ENCODE data around the gene DARS2. TPM values are rescaled to one million over a fixed set of nuclear protein-coding genes. Genes with fewer than 3 reads are reported as not detected.
"Not testable (repeated sequence)": the region's sequence is repeated elsewhere in the genome, so short reads cannot be mapped to it uniquely, and the experiment has no call there.

The DARS2 gene
- total RNA-seq, 1 donor: 15.6 TPM

- Histone ChIP-seq H3K4me1 (ENCODE audit: insufficient read depth, low read length) (peaks cover 4% of the 10 kb centered on the region), H4K20me1 (ENCODE audit: insufficient read depth, low read length) (peaks cover 12% of the 10 kb centered on the region), H3K4me3 (ENCODE audit: insufficient read depth, low read length) (no peak overlapping the region), H2AFZ (ENCODE audit: low read length) (no peak overlapping the region), H3K27me3 (ENCODE audit: insufficient read depth, low read length) (no peaks in the 10 kb centered on the region), H3K36me3 (ENCODE audit: insufficient read depth, low read length) (peaks cover 31% of the 10 kb centered on the region), H3K79me2 (ENCODE audit: insufficient read depth, low read length) (peaks cover 23% of the 10 kb centered on the region), H3K27ac (ENCODE audit: low read depth, low read length) (no peak overlapping the region), H3K9me3 (ENCODE audit: low read depth, low read length) (no peaks in the 10 kb centered on the region), H3K4me2 (ENCODE audit: insufficient read depth, low read length) (no peak overlapping the region)
- TF ChIP-seq, protein P1, sequence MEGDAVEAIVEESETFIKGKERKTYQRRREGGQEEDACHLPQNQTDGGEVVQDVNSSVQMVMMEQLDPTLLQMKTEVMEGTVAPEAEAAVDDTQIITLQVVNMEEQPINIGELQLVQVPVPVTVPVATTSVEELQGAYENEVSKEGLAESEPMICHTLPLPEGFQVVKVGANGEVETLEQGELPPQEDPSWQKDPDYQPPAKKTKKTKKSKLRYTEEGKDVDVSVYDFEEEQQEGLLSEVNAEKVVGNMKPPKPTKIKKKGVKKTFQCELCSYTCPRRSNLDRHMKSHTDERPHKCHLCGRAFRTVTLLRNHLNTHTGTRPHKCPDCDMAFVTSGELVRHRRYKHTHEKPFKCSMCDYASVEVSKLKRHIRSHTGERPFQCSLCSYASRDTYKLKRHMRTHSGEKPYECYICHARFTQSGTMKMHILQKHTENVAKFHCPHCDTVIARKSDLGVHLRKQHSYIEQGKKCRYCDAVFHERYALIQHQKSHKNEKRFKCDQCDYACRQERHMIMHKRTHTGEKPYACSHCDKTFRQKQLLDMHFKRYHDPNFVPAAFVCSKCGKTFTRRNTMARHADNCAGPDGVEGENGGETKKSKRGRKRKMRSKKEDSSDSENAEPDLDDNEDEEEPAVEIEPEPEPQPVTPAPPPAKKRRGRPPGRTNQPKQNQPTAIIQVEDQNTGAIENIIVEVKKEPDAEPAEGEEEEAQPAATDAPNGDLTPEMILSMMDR (IDR thresholded peaks at IDR 0.05; ENCODE audit: extremely low read depth, low read depth, low read length): no peak
- no peak for DNase-seq (ENCODE audit: insufficient read length, low spot score, missing footprints)
Observed at GRCh38 chr1:173871500-173871899, 47.0 kb downstream of the DARS2 start.

DNA sequence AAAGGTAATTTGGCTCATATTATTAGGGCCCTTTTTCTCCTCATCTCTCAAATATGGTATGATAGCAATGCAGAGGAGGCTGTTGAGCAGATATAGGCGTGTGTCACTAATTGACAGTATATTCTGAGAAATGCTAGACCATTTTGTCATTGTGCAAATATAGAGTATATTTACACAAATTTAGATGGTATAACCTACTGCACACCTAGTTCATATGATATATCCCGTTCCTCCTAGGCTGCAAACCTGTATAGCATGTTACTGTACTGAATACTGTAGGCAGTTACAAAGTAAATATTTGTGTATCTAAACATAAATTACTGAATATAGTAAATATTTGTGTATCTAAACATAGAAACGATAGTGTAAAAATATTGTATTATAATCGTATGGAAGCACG lies 52.3 kb downstream of the DARS2 start:
- H3K79me2 ChIP-seq (ENCODE audit: insufficient read depth, low read length): peaks cover 2% of the 10 kb centered on the region
- H3K9me3 ChIP-seq (ENCODE audit: low read depth, low read length): no peaks in the 10 kb centered on the region
- DNase-seq (ENCODE audit: insufficient read length, low spot score, missing footprints): no peak

DNA sequence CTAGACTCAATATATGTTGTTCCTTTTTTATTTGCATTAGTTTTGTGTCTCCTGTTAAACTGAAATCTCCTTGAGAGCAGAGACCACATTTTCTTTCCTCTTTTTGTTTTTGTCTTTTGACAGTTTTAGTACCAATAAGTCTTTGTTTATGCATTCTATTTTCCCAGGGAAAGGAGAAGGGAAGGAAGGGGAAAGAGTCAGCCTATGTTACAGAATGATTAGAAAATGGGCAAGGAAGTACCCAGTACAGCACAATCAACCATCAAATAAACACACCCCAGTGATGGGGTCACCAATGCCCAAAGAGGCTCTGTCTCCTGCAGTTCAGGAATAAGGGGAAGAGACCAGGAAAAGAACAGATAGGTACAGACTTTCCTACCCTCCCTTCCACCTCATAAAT lies 53.8 kb downstream of the DARS2 start:
- H3K4me2 ChIP-seq (ENCODE audit: insufficient read depth, low read length): no peak overlapping the region
- no peaks in the 10 kb centered on the region for H3K4me1 ChIP-seq (ENCODE audit: insufficient read depth, low read length)
- no peak for DNase-seq (ENCODE audit: insufficient read length, low spot score, missing footprints)
- TF ChIP-seq, protein P1 (IDR thresholded peaks at IDR 0.05; ENCODE audit: extremely low read depth, low read depth, low read length): no peak
- H2AFZ ChIP-seq (ENCODE audit: low read length): no peak overlapping the region
- no peak overlapping the region for H3K4me3 ChIP-seq (ENCODE audit: insufficient read depth, low read length)
- H3K79me2 ChIP-seq (ENCODE audit: insufficient read depth, low read length): no peaks in the 10 kb centered on the region
- H3K9me3 ChIP-seq (ENCODE audit: low read depth, low read length): no peaks in the 10 kb centered on the region
- H4K20me1 ChIP-seq (ENCODE audit: insufficient read depth, low read length): no peaks in the 10 kb centered on the region
- peaks cover 16% of the 10 kb centered on the region for H3K36me3 ChIP-seq (ENCODE audit: insufficient read depth, low read length)
- no peaks in the 10 kb centered on the region for H3K27me3 ChIP-seq (ENCODE audit: insufficient read depth, low read length)
- no peak overlapping the region for H3K27ac ChIP-seq (ENCODE audit: low read depth, low read length)

More for the DNA sequence above, 52.3 kb downstream of the DARS2 start:
- H3K4me1 ChIP-seq (ENCODE audit: insufficient read depth, low read length): no peaks in the 10 kb centered on the region
- no peak overlapping the region for H3K27ac ChIP-seq (ENCODE audit: low read depth, low read length)
- peaks cover 16% of the 10 kb centered on the region for H3K36me3 ChIP-seq (ENCODE audit: insufficient read depth, low read length)
- H2AFZ ChIP-seq (ENCODE audit: low read length): no peak overlapping the region
- no peak overlapping the region for H3K4me2 ChIP-seq (ENCODE audit: insufficient read depth, low read length)
- TF ChIP-seq, protein P1 (IDR thresholded peaks at IDR 0.05; ENCODE audit: extremely low read depth, low read depth, low read length): no peak
- H4K20me1 ChIP-seq (ENCODE audit: insufficient read depth, low read length): no peaks in the 10 kb centered on the region
- no peaks in the 10 kb centered on the region for H3K27me3 ChIP-seq (ENCODE audit: insufficient read depth, low read length)
- no peak overlapping the region for H3K4me3 ChIP-seq (ENCODE audit: insufficient read depth, low read length)

DNA sequence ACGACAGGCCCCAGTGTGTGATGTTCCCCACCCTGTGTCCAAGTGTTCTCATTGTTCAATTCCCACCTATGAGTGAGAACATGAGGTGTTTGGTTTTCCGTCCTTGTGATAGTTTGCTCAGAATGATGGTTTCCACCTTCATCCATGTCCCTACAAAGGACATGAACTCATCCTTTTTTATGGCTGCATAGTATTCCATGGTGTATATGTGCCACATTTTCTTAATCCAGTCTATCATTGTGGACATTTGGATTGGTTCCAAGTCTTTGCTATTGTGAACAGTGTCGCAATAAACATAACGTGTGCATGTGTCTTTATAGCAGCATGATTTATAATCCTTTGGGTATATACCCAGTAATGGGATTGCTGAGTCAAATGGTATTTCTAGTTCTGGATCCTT lies 56.6 kb downstream of the DARS2 start:
- not testable (repeated sequence) for H3K79me2 ChIP-seq (ENCODE audit: insufficient read depth, low read length); H3K4me1 ChIP-seq (ENCODE audit: insufficient read depth, low read length); DNase-seq (ENCODE audit: insufficient read length, low spot score, missing footprints); H3K4me2 ChIP-seq (ENCODE audit: insufficient read depth, low read length); H3K4me3 ChIP-seq (ENCODE audit: insufficient read depth, low read length); H3K27me3 ChIP-seq (ENCODE audit: insufficient read depth, low read length); H4K20me1 ChIP-seq (ENCODE audit: insufficient read depth, low read length); H2AFZ ChIP-seq (ENCODE audit: low read length); H3K9me3 ChIP-seq (ENCODE audit: low read depth, low read length); H3K27ac ChIP-seq (ENCODE audit: low read depth, low read length)
- peaks cover 23% of the 10 kb centered on the region for H3K36me3 ChIP-seq (ENCODE audit: insufficient read depth, low read length)

Data from osteoblast (primary cell).